Measurements from ENCODE around the gene DOK1. TPM values are rescaled to one million over a fixed set of nuclear protein-coding genes. Genes with fewer than 3 reads are reported as not detected.

Gene DOK1
- total RNA-seq, 1 experiment from 2014 or later: 2.1 TPM

DNA sequence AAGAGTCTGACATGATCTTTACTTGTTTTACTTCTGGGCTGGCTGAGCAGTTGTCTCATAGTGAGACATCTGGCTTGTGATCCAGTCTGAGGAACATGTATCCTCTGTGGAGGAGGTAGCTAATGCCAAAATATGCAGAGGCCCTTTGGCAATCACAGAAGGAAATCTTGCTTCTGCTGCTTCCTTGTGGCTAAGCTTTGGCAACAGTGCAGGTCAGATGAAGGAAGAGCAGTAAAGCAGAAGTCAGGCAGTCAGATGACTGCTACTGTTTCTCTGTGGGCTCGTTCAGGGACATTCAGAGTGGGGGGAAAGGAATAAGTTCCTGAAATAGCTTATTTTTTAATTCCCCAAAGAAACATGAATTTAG, 22.3 kb downstream of the DOK1 start:
- TF ChIP-seq, protein P1, sequence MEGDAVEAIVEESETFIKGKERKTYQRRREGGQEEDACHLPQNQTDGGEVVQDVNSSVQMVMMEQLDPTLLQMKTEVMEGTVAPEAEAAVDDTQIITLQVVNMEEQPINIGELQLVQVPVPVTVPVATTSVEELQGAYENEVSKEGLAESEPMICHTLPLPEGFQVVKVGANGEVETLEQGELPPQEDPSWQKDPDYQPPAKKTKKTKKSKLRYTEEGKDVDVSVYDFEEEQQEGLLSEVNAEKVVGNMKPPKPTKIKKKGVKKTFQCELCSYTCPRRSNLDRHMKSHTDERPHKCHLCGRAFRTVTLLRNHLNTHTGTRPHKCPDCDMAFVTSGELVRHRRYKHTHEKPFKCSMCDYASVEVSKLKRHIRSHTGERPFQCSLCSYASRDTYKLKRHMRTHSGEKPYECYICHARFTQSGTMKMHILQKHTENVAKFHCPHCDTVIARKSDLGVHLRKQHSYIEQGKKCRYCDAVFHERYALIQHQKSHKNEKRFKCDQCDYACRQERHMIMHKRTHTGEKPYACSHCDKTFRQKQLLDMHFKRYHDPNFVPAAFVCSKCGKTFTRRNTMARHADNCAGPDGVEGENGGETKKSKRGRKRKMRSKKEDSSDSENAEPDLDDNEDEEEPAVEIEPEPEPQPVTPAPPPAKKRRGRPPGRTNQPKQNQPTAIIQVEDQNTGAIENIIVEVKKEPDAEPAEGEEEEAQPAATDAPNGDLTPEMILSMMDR (IDR thresholded peaks at IDR 0.05; ENCODE audit: unreplicated experiment): no peak

DNA sequence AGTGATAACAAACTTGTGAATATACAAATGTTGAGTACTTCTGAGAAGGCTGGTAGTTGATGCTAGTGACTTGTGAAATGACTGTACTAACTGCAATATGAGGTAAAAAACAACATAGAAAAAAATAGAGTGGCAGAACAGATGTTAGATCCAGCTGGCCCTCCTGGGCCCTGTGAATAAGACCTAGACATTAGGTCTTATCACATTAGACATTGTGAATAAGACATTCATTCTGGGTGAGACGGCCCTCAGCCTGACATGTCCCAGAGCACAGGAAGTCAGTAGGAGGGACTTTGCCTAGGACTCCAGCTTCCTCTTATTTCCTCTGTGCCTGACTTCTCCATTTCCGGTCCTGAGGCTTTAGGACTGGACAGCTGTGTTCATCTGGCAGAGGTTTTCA, 22.9 kb downstream of the DOK1 start:
- Mint-ChIP-seq H3K36me3 (ENCODE audit: insufficient read depth, unreplicated experiment) (no peaks in the 10 kb centered on the region), H3K4me1 (ENCODE audit: low read depth, unreplicated experiment) (peaks cover 8% of the 10 kb centered on the region), H3K9me3 (ENCODE audit: low read depth, unreplicated experiment) (no peaks in the 10 kb centered on the region), H3K27ac (ENCODE audit: unreplicated experiment) (no peak overlapping the region), H3K4me3 (ENCODE audit: low read depth, unreplicated experiment) (no peak overlapping the region), H3K27me3 (ENCODE audit: unreplicated experiment) (peaks cover 13% of the 10 kb centered on the region)
- BruUV-seq (replicated peaks): no TSS peak
- DNase-seq: no peak
- intact Hi-C loops (cut with micrococcal nuclease; ENCODE audit: unreplicated experiment): no loop called here
- CTCF ChIA-PET: interaction anchor here (0.6 kb wide), 1 partner anchor 87 kb away, joined by 4 read pairs; no protein-coding TSS in a partner anchor
- TF ChIP-seq, protein P1 (IDR thresholded peaks at IDR 0.05; ENCODE audit: unreplicated experiment): no peak

More for the DNA sequence above, 22.3 kb downstream of the DOK1 start:
- intact Hi-C loops (cut with micrococcal nuclease; ENCODE audit: unreplicated experiment): no loop called here
- H3K4me1 Mint-ChIP-seq (ENCODE audit: low read depth, unreplicated experiment): peaks cover 8% of the 10 kb centered on the region
- no peaks in the 10 kb centered on the region for H3K9me3 Mint-ChIP-seq (ENCODE audit: low read depth, unreplicated experiment)
- H3K27ac Mint-ChIP-seq (ENCODE audit: unreplicated experiment): no peak overlapping the region
- BruUV-seq (replicated peaks): no TSS peak
- CTCF ChIA-PET: interaction anchor here (0.5 to 1.0 kb wide), 2 partner anchors 14 to 395 kb away, joined by 3 read pairs; no protein-coding TSS in a partner anchor
- no peak overlapping the region for H3K4me3 Mint-ChIP-seq (ENCODE audit: low read depth, unreplicated experiment)
- no peak for DNase-seq
- H3K36me3 Mint-ChIP-seq (ENCODE audit: insufficient read depth, unreplicated experiment): no peaks in the 10 kb centered on the region
- H3K27me3 Mint-ChIP-seq (ENCODE audit: unreplicated experiment): peaks cover 13% of the 10 kb centered on the region

DNA sequence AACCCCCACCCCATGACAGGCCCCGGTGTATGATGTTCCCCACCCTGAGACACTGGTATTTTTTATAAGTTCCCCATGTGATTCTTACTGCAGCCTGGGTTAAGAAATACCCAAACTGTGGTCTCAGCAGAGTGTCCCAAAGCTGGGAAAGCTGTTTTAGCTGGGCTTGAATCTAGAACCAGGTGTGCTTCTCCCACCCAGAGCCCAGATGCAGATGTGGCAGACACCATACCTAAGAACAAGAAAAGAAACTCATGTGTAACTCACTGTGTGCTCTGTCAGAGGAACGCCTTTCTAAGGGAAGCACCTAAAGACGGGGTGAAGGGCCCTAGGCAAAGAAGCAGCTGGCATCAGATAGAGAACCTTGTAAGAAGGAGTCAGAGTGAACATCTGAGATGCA, 23.9 kb downstream of the DOK1 start:
- BruUV-seq (replicated peaks): no TSS peak
- Mint-ChIP-seq H3K9me3 (ENCODE audit: low read depth, unreplicated experiment) (no peaks in the 10 kb centered on the region), H3K36me3 (ENCODE audit: insufficient read depth, unreplicated experiment) (no peaks in the 10 kb centered on the region), H3K4me1 (ENCODE audit: low read depth, unreplicated experiment) (peaks cover 13% of the 10 kb centered on the region), H3K27me3 (ENCODE audit: unreplicated experiment) (peaks cover 13% of the 10 kb centered on the region), H3K4me3 (ENCODE audit: low read depth, unreplicated experiment) (no peak overlapping the region), H3K27ac (ENCODE audit: unreplicated experiment) (no peak overlapping the region)
- intact Hi-C loops (cut with micrococcal nuclease; ENCODE audit: unreplicated experiment): no loop called here
- no peak for DNase-seq
- TF ChIP-seq, protein P1 (IDR thresholded peaks at IDR 0.05; ENCODE audit: unreplicated experiment): no peak
- CTCF ChIA-PET: interaction anchor here (0.6 kb wide), 1 partner anchor 24 kb away, joined by 3 read pairs; the partner anchor contains the start of gene LOXL3

DNA sequence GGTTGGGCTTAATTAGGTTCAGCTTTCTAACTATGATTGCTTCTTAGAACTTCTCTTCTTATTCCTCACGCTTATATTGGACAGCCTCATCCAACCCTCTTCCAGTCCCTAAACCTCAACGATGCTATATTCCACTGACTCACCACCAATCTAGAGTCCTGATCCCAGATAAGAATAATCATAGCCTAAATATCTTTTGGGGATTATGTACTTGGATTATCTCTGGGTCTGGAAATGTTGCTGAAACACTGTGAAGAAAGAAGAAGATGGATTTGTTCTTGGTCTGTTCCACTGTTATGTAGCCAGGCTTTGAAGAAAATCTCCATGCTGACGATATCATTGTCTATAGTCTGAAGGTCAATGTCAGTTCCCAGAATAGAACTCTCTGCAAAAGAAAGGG, 26.9 kb downstream of the DOK1 start:
- no peak for DNase-seq
- Mint-ChIP-seq H3K4me1 (ENCODE audit: low read depth, unreplicated experiment) (peaks cover 7% of the 10 kb centered on the region), H3K27me3 (ENCODE audit: unreplicated experiment) (no peaks in the 10 kb centered on the region), H3K27ac (ENCODE audit: unreplicated experiment) (no peak overlapping the region), H3K9me3 (ENCODE audit: low read depth, unreplicated experiment) (no peaks in the 10 kb centered on the region), H3K36me3 (ENCODE audit: insufficient read depth, unreplicated experiment) (no peaks in the 10 kb centered on the region), H3K4me3 (ENCODE audit: low read depth, unreplicated experiment) (no peak overlapping the region)
- BruUV-seq (replicated peaks): no TSS peak
- CTCF ChIA-PET: no interaction called here
- TF ChIP-seq, protein P1 (IDR thresholded peaks at IDR 0.05; ENCODE audit: unreplicated experiment): no peak
- intact Hi-C loops (cut with micrococcal nuclease; ENCODE audit: unreplicated experiment): loop anchor here (10.0 kb wide), 1 partner anchor 327 kb away; no protein-coding TSS in a partner anchor

Measured in Calu3 (cell line).